GM12865 (cell line): ENCODE data around the gene NEGR1.

ENCODE experiments used
- DNase-seq: peaks from one replicate; pipeline ENCODE4 v3.0.0; 2010; ENCODE audit warnings: low read depth
- H3K4me3 ChIP-seq: 2 replicates; pipeline ENCODE4 v1.5.1; 2011; ENCODE audit warnings: mild to moderate bottlenecking, low read depth, low read length, control low read depth
- TF ChIP-seq, protein P1 (sequence below): IDR thresholded peaks from 2 replicates; pipeline ENCODE4 v1.5.1; 2011; ENCODE audit warnings: low read length, control low read depth, low read depth, inconsistent platforms; ENCODE audit not compliant: insufficient read depth; ENCODE audit errors: missing control alignments

NEGR1 gene

GRCh38 chr1:71561729-71562128 lies 720.6 kb downstream of the NEGR1 start:
- TF ChIP-seq, protein P1, sequence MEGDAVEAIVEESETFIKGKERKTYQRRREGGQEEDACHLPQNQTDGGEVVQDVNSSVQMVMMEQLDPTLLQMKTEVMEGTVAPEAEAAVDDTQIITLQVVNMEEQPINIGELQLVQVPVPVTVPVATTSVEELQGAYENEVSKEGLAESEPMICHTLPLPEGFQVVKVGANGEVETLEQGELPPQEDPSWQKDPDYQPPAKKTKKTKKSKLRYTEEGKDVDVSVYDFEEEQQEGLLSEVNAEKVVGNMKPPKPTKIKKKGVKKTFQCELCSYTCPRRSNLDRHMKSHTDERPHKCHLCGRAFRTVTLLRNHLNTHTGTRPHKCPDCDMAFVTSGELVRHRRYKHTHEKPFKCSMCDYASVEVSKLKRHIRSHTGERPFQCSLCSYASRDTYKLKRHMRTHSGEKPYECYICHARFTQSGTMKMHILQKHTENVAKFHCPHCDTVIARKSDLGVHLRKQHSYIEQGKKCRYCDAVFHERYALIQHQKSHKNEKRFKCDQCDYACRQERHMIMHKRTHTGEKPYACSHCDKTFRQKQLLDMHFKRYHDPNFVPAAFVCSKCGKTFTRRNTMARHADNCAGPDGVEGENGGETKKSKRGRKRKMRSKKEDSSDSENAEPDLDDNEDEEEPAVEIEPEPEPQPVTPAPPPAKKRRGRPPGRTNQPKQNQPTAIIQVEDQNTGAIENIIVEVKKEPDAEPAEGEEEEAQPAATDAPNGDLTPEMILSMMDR = no peak
- H3K4me3 ChIP-seq = no peak overlapping the region
- DNase-seq = no peak

DNA sequence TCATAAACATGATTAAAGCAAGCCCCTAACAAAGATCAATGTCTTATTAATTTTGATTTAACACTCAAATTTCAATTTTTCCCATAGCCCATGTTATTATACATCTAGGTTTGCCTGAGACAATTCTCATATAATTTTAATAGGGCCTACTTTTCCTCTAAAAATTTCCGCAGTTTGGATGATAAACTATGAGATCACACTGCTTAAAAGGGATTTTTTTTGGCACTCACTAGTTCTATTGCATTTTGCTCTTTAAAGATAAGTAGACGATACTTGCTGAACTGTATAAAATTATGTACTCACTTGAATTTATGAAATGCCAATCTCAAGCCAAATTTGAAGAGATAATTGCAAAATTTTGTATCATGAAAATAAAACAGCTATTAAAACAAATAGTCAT lies 721.1 kb downstream of the NEGR1 start:
- TF ChIP-seq, protein P1 = no peak
- no peak overlapping the region for H3K4me3 ChIP-seq
- no peak for DNase-seq

GRCh38 chr1:71559880-71560279 lies 722.5 kb downstream of the NEGR1 start:
- DNase-seq = no peak
- TF ChIP-seq, protein P1 = no peak
- H3K4me3 ChIP-seq = no peak overlapping the region

DNA sequence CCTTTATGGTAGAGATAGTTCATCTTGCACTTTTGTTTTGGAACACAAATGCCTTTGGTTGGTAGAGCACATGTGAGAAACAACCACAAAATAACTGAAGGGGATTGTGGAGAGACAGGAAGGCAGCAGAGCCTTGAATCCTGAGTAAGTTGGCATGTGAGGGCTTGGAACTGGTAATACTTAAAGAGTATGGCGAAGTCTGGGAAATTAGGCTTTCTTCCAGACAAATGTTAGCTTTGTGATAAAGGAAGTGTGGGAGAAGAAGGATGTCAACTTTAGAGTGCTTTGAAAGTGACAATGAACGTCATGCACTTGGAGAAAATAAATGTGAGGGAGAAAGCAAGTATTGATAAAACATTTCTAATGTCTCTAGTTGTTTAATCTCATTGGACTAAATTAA lies 725.2 kb downstream of the NEGR1 start:
- no peak overlapping the region for H3K4me3 ChIP-seq
- DNase-seq = no peak
- TF ChIP-seq, protein P1 = no peak

DNA sequence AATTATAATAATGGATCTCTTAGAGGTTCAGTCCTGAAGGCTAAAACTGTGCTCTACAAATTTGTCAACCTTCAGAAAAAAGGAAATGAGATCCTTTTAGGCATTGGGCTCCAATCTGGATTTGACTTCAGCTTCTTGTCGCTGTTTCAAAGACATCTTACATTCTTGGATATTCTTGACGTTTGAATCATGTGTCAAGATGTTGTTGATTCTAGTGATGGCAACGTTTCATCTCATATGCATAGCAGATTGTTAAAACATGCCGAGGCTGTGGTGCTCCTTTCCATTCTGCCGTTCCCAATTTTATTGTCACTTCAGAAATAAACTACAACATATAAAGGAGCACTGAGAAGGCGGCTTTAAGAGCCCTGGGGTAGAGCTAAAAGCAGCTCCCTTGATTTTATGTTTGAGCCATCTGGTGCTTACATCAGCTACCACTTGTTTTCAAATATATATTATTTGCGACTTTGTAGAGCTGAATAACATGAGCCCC lies 733.9 kb downstream of the NEGR1 start:
- H3K4me3 ChIP-seq = no peak overlapping the region
- DNase-seq = no peak
- TF ChIP-seq, protein P1 = no peak

DNA sequence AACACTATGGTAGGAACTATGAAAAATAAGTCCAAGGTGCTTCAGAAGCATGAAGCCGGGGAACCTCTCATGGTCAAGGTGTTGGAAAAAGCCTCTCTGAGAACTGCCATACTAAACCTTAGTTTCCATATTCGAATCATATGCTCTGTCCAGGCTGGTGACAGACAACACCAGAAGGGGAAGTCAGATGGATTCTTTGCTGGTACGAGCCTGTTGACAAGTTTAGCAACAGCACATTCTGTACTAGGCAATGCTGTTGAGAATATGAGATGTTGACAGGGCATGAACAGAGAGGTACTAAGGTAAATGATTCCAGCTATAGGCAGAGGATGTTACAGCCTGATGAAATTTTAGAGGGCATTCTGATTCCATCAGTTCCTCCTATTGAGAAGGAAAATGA lies 740.2 kb downstream of the NEGR1 start:
- TF ChIP-seq, protein P1 = no peak
- H3K4me3 ChIP-seq = no peak overlapping the region
- no peak for DNase-seq

- no peak overlapping the region for H3K4me3 ChIP-seq
- DNase-seq = no peak
- TF ChIP-seq, protein P1 = no peak
Observed at GRCh38 chr1:71533950-71534349, 748.4 kb downstream of the NEGR1 start.
